Chondrocyte (in vitro differentiated cells): Measurements from ENCODE around the gene AMPH. TPM values are rescaled to one million over a fixed set of nuclear protein-coding genes. Genes with fewer than 3 reads are reported as not detected.

Experiments
- DNase-seq: peaks from one replicate; pipeline ENCODE4 v3.0.0; 2021; ENCODE audit warnings: mixed read lengths, low spot score
- H3K27ac Mint-ChIP-seq: one replicate; pipeline ENCODE4 v1.8.0; 2021; ENCODE audit warnings: mild to moderate bottlenecking, moderate library complexity, mixed read lengths; ENCODE audit not compliant: unreplicated experiment
- H3K27me3 Mint-ChIP-seq: 2 replicates; pipeline ENCODE4 v1.8.0; 2021; ENCODE audit warnings: low read depth, mixed read lengths
- H3K36me3 Mint-ChIP-seq: 2 replicates; pipeline ENCODE4 v1.8.0; 2021; ENCODE audit warnings: low read depth, mixed read lengths
- H3K4me1 Mint-ChIP-seq: 2 replicates; pipeline ENCODE4 v1.8.0; 2021; ENCODE audit warnings: low read depth, mild to moderate bottlenecking, mixed read lengths
- H3K4me3 Mint-ChIP-seq: one replicate; pipeline ENCODE4 v1.8.0; 2021; ENCODE audit warnings: mild to moderate bottlenecking, moderate library complexity, mixed read lengths; ENCODE audit not compliant: unreplicated experiment
- H3K9me3 Mint-ChIP-seq: 2 replicates; pipeline ENCODE4 v1.8.0; 2021; ENCODE audit warnings: low read depth, mixed read lengths
- total RNA-seq: library from RNA; stranded (reverse); gene quantifications from 3 replicates; pipeline ENCODE4 v1.2.1, GENCODE V29; 2021
- TF ChIP-seq, protein P1 (sequence below): fragments of 200-600 bp; sonication (generic); IDR thresholded peaks from 2 replicates; pipeline ENCODE4 v1.5.0; 2021; ENCODE audit warnings: antibody characterized with exemption, mild to moderate bottlenecking, moderate library complexity

The AMPH gene
- total RNA-seq, 1 donor from 2014 or later: 2.3 TPM

DNA sequence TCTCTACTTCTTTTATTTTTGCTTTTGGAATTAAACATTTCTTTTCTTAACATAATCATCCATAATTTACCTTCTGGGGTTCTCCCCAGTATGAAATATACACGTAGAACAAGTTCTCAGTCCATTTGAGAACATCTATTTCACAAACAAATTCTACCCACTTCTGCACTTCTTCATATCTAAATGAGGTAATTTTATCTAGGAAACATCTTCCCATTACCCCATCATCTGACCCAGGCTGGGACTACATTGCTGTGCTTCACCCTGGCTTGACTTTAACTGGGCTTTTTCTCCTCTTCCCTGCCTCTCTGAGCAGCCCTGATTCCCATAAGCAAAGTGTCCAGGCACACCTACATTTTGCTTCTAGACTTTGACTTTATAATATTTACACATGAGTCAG, 43.3 kb upstream of the AMPH start:
- no peak for DNase-seq
- TF ChIP-seq, protein P1, sequence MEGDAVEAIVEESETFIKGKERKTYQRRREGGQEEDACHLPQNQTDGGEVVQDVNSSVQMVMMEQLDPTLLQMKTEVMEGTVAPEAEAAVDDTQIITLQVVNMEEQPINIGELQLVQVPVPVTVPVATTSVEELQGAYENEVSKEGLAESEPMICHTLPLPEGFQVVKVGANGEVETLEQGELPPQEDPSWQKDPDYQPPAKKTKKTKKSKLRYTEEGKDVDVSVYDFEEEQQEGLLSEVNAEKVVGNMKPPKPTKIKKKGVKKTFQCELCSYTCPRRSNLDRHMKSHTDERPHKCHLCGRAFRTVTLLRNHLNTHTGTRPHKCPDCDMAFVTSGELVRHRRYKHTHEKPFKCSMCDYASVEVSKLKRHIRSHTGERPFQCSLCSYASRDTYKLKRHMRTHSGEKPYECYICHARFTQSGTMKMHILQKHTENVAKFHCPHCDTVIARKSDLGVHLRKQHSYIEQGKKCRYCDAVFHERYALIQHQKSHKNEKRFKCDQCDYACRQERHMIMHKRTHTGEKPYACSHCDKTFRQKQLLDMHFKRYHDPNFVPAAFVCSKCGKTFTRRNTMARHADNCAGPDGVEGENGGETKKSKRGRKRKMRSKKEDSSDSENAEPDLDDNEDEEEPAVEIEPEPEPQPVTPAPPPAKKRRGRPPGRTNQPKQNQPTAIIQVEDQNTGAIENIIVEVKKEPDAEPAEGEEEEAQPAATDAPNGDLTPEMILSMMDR: no peak
- Mint-ChIP-seq H3K36me3 (no peaks in the 10 kb centered on the region), H3K4me3 (no peak overlapping the region), H3K27me3 (peaks cover 9% of the 10 kb centered on the region), H3K27ac (no peak overlapping the region), H3K9me3 (no peaks in the 10 kb centered on the region), H3K4me1 (no peaks in the 10 kb centered on the region)

DNA sequence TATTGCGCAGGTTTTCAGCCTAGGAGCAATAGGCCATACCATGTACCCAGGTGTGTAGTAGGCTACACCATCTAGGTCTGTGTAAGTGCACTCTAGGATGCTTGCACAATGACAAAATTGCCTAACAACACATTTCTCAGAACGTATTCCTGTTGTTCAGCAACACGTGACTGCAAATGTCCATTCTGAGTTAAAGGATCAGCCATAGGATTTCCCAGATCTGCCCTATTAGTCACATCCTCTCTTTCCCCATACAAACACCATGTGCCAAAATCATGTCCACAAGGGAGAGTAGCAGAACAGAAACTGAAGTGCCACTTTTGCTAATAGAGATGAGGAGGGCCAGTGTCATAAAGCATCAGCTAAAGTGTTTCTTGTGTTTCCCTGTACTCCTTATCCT, 42.6 kb upstream of the AMPH start:
- Mint-ChIP-seq H3K36me3 (no peaks in the 10 kb centered on the region), H3K27me3 (peaks cover 12% of the 10 kb centered on the region), H3K4me1 (no peaks in the 10 kb centered on the region), H3K9me3 (no peaks in the 10 kb centered on the region), H3K27ac (no peak overlapping the region), H3K4me3 (no peak overlapping the region)
- TF ChIP-seq, protein P1: no peak
- DNase-seq: no peak

DNA sequence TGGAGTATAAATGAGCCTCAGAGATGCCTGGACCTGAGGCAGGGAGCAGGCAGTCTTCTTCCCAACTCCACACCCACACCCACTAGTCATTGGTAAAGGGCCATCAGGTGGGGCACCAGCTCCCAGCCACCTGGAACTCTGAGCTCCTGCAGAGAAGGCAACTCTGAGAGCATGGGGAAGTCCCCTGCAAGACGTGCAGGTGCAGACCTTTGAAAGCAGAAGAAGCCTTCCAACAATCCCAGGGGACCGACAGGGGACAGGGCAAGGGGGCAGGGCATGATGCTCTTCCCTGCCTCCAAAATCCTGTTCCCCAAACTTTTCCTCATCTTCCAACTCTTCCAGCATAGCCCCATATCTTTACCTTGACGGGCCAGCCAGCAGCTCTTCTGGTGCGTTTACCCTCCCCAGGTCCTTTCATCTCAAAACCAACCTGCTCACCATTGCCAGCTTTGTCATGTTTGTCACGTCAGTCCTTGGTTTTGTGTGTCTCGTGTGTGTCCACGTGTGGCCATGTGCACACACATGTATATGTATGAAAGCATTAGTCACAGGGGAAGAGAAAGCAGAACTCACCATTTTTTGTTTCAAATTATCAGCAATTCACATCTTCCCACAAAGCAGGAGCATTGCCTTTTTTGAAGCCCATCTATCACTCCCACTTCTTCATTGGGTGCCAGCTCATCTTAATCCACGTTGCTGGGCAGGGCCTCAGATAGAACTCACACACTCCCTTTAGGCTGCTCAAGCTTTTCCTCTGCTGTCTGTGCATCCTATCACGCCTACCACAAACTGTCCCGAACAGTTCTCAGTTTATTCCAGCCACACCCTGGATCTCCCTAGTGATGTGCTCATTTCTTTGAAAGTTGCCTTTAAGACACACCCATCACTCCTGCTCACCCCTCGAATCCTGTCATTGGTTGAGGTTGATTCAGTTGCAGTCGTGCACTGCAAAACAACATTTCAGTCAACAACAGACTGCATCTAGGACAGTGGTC, 41.0 kb upstream of the AMPH start:
- DNase-seq: no peak
- TF ChIP-seq, protein P1: no peak
- Mint-ChIP-seq H3K9me3 (no peaks in the 10 kb centered on the region), H3K4me1 (no peaks in the 10 kb centered on the region), H3K36me3 (no peaks in the 10 kb centered on the region), H3K27ac (no peak overlapping the region), H3K27me3 (peaks cover 14% of the 10 kb centered on the region), H3K4me3 (no peak overlapping the region)

DNA sequence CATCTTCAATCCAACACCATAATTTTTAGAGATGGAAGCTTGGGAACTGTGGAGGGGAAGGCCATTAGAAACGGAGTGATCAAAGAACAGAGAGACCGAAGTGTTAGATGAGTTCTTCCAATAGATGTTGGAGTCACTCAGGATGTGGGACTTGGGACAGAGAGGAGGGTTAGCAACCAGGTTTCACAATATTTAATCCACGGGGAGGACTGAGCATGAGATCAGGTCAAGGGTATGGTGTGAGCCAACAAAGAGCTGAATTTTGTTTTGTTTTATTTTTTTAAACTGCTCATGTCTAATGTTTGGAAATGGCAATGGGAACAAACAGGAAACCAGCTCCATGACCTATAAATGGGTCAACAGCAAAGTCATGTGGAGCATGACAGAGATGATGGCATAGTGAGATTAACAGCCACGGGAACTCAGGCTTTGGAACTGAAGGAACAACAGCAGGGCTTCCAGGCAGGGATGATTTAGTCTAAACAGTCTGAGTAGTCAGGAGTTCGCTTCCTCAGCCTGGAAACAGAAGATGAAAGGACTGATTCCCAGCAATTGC, 38.9 kb upstream of the AMPH start:
- H3K36me3 Mint-ChIP-seq: no peaks in the 10 kb centered on the region
- TF ChIP-seq, protein P1: no peak
- no peaks in the 10 kb centered on the region for H3K9me3 Mint-ChIP-seq
- DNase-seq: no peak
- peaks cover 13% of the 10 kb centered on the region for H3K27me3 Mint-ChIP-seq
- no peak overlapping the region for H3K4me3 Mint-ChIP-seq
- H3K4me1 Mint-ChIP-seq: no peaks in the 10 kb centered on the region
- H3K27ac Mint-ChIP-seq: no peak overlapping the region

DNA sequence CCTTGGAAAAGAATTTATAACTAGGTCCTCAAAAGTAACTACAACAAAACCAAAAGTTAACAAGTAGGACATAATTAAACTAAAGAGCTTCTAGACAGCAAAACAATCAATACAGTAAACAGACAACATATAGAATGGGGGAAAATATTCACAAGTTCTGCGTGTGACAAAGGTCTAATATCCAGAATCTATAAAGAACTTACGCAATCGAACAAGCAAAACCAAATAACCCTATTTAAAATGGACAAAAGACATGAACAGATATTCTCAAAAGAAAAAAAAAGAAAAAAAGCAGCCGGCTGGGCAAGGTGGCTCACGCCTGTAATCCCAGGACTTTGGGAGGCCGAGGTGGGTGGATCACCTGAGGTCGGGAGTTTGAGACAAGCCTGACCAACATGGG, 33.8 kb upstream of the AMPH start:
- no peak for DNase-seq
- H3K4me3 Mint-ChIP-seq: no peak overlapping the region
- H3K4me1 Mint-ChIP-seq: no peaks in the 10 kb centered on the region
- H3K36me3 Mint-ChIP-seq: no peaks in the 10 kb centered on the region
- TF ChIP-seq, protein P1: no peak
- peaks cover 8% of the 10 kb centered on the region for H3K9me3 Mint-ChIP-seq
- H3K27ac Mint-ChIP-seq: no peak overlapping the region
- H3K27me3 Mint-ChIP-seq: peaks cover 29% of the 10 kb centered on the region
